Measurements from ENCODE around the gene PDZD4. TPM values are rescaled to one million over a fixed set of nuclear protein-coding genes. Genes with fewer than 3 reads are reported as not detected.

The PDZD4 gene
- total and polyA plus RNA-seq, 10 of the 15 experiments (the other 5 are each of a cell fraction or from before 2014, with no cell fraction given): 0.01 to 0.15 (median 0.04) TPM; not detected in 6

DNA sequence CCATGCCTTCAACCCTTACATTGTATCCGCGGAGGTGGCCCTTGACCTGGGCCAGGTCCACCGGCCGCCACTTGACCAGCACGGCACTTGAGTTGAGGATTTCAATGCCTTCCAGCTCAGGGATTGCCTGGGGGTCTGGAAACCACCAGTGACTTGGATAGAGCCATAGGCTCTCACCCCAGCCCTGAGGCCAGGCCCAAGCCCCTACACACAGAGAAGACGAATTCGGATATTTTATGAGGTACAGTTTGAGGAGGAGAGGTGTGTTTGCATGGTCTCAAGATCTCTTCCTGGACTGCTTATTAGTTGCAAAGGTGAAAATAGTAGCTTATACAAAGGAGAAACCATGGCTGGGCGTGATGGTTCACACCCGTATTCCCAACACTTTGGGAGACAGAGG lies 35.3 kb upstream of the PDZD4 start:
- RAD21 ChIA-PET (ENCODE audit: unreplicated experiment): no interaction called here
- POLR2A ChIA-PET: no interaction called here
- CTCF ChIA-PET: no interaction called here
- H2AFZ ChIP-seq (ENCODE audit: control insufficient read depth, low read depth, low read length): no peak overlapping the region
- no peak overlapping the region for H3K4me3 ChIP-seq
- no peak overlapping the region for H3K9ac ChIP-seq (ENCODE audit: control insufficient read depth, insufficient read depth, low read length)
- no peaks in the 10 kb centered on the region; a peak in 1 of 4 replicates for H3K27me3 ChIP-seq (replicated peaks in 1 of 2; ENCODE audit: control insufficient read depth in 2 of 2, insufficient read depth in 2 of 2, low read length in 1 of 2)
- intact Hi-C loops (cut with micrococcal nuclease; ENCODE audit: unreplicated experiment) (no loop called here), in situ Hi-C loops (cut with MboI) (no loop called here)
- 59% methylated on average over 9 of the region's 9 CpGs for WGBS (ENCODE audit: insufficient coverage, insufficient replicate concordance, low lambda C conversion rate, missing lambda C conversion rate)
- no peak overlapping the region for H3K27ac ChIP-seq (ENCODE audit: control insufficient read depth, insufficient read depth)
- no peaks in the 10 kb centered on the region for H4K20me1 ChIP-seq (ENCODE audit: control insufficient read depth, insufficient read depth)
- H3K36me3 ChIP-seq (ENCODE audit: control insufficient read depth in 2 of 2, insufficient read depth in 2 of 2, low read length in 1 of 2): no peaks in the 10 kb centered on the region
- no peak overlapping the region for H3K4me2 ChIP-seq (ENCODE audit: control insufficient read depth, insufficient read depth)
- no peaks in the 10 kb centered on the region for H3K4me1 ChIP-seq (ENCODE audit: control insufficient read depth, insufficient read depth, low read length)
- H3K79me2 ChIP-seq (ENCODE audit: control insufficient read depth, insufficient read depth, low read length): no peaks in the 10 kb centered on the region
- H3K9me3 ChIP-seq (replicated peaks; ENCODE audit: control insufficient read depth, insufficient read depth, low read length): no peaks in the 10 kb centered on the region
- no TSS peak for BruUV-seq (replicated peaks)
- FAIRE-seq (no peak), DNase-seq (ENCODE audit: low read depth, low spot score) (no peak), ATAC-seq (no peak)
- SMC1A ChIA-PET (ENCODE audit: uncharacterized antibody, unreplicated experiment): no interaction called here
- TF ChIP-seq EZH2 (IDR thresholded peaks at IDR 0.05; ENCODE audit: borderline replicate concordance, control insufficient read depth, low read depth, low read length) (no peak), EP300 (IDR thresholded peaks at IDR 0.05; ENCODE audit: borderline replicate concordance in 1 of 2, control insufficient read depth in 1 of 2, low read depth in 2 of 2, low read length in 2 of 2) (no peak), IKZF1 (conservative IDR thresholded peaks at IDR 0.05) (no peak), SPI1 (IDR thresholded peaks at IDR 0.05; ENCODE audit: borderline replicate concordance, insufficient read depth, low read depth, low read length) (no peak), POLR2AphosphoS2 (IDR thresholded peaks at IDR 0.05; ENCODE audit: low read depth, low read length) (no peak), BCL11A (IDR thresholded peaks at IDR 0.05; ENCODE audit: low read depth, low read length) (no peak), JUNB (IDR thresholded peaks at IDR 0.05) (no peak), IKZF2 (IDR thresholded peaks at IDR 0.05) (no peak), NR2F1 (conservative IDR thresholded peaks at IDR 0.05) (no peak), ZNF207 (IDR thresholded peaks at IDR 0.05; ENCODE audit: borderline replicate concordance) (no peak), ATF7 (IDR thresholded peaks at IDR 0.05; ENCODE audit: low read depth) (no peak), IRF4 (IDR thresholded peaks at IDR 0.05; ENCODE audit: low read depth, low read length) (no peak), E4F1 (IDR thresholded peaks at IDR 0.05; ENCODE audit: borderline replicate concordance, partially characterized antibody) (no peak), SRF (IDR thresholded peaks at IDR 0.05; ENCODE audit: low read depth in 2 of 2, low read length in 2 of 2) (no peak), TARDBP (IDR thresholded peaks at IDR 0.05; ENCODE audit: borderline replicate concordance) (no peak), EGR1 (IDR thresholded peaks at IDR 0.05; ENCODE audit: borderline replicate concordance in 1 of 2, low read depth in 2 of 2, low read length in 2 of 2) (no peak)
- TF ChIP-seq, protein P1, sequence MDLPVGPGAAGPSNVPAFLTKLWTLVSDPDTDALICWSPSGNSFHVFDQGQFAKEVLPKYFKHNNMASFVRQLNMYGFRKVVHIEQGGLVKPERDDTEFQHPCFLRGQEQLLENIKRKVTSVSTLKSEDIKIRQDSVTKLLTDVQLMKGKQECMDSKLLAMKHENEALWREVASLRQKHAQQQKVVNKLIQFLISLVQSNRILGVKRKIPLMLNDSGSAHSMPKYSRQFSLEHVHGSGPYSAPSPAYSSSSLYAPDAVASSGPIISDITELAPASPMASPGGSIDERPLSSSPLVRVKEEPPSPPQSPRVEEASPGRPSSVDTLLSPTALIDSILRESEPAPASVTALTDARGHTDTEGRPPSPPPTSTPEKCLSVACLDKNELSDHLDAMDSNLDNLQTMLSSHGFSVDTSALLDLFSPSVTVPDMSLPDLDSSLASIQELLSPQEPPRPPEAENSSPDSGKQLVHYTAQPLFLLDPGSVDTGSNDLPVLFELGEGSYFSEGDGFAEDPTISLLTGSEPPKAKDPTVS (IDR thresholded peaks at IDR 0.05; ENCODE audit: low read depth, low read length): no peak
- TF ChIP-seq, protein P2, sequence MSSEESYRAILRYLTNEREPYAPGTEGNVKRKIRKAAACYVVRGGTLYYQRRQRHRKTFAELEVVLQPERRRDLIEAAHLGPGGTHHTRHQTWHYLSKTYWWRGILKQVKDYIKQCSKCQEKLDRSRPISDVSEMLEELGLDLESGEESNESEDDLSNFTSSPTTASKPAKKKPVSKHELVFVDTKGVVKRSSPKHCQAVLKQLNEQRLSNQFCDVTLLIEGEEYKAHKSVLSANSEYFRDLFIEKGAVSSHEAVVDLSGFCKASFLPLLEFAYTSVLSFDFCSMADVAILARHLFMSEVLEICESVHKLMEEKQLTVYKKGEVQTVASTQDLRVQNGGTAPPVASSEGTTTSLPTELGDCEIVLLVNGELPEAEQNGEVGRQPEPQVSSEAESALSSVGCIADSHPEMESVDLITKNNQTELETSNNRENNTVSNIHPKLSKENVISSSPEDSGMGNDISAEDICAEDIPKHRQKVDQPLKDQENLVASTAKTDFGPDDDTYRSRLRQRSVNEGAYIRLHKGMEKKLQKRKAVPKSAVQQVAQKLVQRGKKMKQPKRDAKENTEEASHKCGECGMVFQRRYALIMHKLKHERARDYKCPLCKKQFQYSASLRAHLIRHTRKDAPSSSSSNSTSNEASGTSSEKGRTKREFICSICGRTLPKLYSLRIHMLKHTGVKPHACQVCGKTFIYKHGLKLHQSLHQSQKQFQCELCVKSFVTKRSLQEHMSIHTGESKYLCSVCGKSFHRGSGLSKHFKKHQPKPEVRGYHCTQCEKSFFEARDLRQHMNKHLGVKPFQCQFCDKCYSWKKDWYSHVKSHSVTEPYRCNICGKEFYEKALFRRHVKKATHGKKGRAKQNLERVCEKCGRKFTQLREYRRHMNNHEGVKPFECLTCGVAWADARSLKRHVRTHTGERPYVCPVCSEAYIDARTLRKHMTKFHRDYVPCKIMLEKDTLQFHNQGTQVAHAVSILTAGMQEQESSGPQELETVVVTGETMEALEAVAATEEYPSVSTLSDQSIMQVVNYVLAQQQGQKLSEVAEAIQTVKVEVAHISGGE (CRISPR knock-in tag; IDR thresholded peaks at IDR 0.05): no peak

Measured in GM12878 (cell line).